Fibroblast of skin of left biceps (primary cell): ENCODE measurements around the gene HIP1.
A peak's percentile ranks its signal among the peaks of the same experiment; 100 is the strongest.
"Not testable (repeated sequence)": the region's sequence is repeated elsewhere in the genome, so short reads cannot be mapped to it uniquely, and the experiment has no call there.

ENCODE experiments used
- DNase-seq, 2 experiments: peaks; one replicate each; pipeline ENCODE4 v3.0.0-alpha.2; 2013; ENCODE audit warnings: low read depth in 2 of 2

HIP1 gene

GRCh38 chr7:75521727-75522126 lies 217.0 kb downstream of the HIP1 start:
- DNase-seq: not testable (repeated sequence)

- not testable (repeated sequence) for DNase-seq
These were observed 219.9 kb downstream of the HIP1 start for GRCh38 chr7:75518842-75519241.

- DNase-seq: not testable (repeated sequence)
These were observed 229.7 kb downstream of the HIP1 start for GRCh38 chr7:75509033-75509432.

GRCh38 chr7:75492020-75492419 lies 246.7 kb downstream of the HIP1 start, which contains the start of gene SPDYE5:
TSS of gene SPDYE5 (plus strand) at chr7:75492320. CDS start at chr7:75494048, 1,728 bp downstream.
- not testable (repeated sequence) for DNase-seq

GRCh38 chr7:75485979-75486643 lies 252.6 kb downstream of the HIP1 start, which contains the start of gene POM121C:
TSS of gene POM121C (minus strand) at chr7:75486299. CDS start at chr7:75441496, 44,803 bp downstream.
- DNase-seq: peak; percentile 51 to 58

- DNase-seq: not testable (repeated sequence)
These were observed 253.3 kb downstream of the HIP1 start for GRCh38 chr7:75485355-75485978.
